GM12864 (cell line): ENCODE results near the gene GPR161.

Experiments
- DNase-seq: peaks from one replicate; pipeline ENCODE4 v3.0.0-alpha.2; 2011; ENCODE audit warnings: low read depth
- H3K4me3 ChIP-seq: 2 replicates; pipeline ENCODE4 v1.5.1; 2011; ENCODE audit warnings: mild to moderate bottlenecking, low read depth, low read length, control low read depth
- TF ChIP-seq, protein P1 (sequence below): IDR thresholded peaks from 2 replicates; pipeline ENCODE4 v1.5.1; 2011; ENCODE audit warnings: low read depth, mild to moderate bottlenecking, moderate library complexity, low read length, control low read depth, inconsistent platforms; ENCODE audit errors: missing control alignments

Gene GPR161

DNA sequence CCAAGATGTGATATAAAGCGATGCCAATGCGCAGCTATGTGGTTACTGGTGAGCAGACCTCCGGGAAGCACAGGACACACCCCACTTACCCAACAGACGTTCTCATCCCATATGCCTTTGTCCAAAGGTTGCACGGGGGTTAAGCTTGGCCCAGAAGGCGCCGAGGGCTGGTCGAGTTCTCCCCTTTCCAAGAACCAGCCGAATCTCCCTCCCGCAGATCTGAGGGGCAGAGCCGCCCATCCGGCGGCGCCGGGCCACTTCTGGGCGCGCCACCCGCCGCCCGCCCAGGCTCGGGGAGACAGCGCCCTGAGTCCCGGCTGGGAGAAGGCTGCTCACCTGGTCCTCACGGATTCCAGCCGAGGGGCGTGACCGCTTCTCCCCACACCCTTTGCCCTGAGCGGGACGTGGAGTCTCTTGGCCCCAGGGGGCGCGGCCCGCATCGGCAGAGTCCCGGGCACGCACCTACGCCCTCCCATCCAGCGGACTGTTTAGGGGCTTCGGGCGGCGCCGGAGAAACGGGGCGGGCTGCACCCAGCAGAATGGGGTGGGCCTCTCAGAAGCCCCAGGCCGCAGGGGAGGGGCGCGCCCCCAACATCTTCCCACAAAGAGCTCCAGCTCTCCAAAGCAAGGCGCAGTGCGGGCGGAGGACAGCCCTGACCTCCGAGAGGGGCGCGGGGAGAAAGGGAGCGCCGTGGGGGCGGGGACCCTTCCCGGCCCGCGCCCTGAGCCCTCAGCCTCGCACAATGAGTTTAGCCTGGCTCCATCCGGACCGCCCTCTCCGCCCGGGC is 615 bp downstream of the GPR161 start:
- TF ChIP-seq, protein P1, sequence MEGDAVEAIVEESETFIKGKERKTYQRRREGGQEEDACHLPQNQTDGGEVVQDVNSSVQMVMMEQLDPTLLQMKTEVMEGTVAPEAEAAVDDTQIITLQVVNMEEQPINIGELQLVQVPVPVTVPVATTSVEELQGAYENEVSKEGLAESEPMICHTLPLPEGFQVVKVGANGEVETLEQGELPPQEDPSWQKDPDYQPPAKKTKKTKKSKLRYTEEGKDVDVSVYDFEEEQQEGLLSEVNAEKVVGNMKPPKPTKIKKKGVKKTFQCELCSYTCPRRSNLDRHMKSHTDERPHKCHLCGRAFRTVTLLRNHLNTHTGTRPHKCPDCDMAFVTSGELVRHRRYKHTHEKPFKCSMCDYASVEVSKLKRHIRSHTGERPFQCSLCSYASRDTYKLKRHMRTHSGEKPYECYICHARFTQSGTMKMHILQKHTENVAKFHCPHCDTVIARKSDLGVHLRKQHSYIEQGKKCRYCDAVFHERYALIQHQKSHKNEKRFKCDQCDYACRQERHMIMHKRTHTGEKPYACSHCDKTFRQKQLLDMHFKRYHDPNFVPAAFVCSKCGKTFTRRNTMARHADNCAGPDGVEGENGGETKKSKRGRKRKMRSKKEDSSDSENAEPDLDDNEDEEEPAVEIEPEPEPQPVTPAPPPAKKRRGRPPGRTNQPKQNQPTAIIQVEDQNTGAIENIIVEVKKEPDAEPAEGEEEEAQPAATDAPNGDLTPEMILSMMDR: peak; percentile 6
- peak overlapping the region; percentile 64 for H3K4me3 ChIP-seq
- DNase-seq: no peak

DNA sequence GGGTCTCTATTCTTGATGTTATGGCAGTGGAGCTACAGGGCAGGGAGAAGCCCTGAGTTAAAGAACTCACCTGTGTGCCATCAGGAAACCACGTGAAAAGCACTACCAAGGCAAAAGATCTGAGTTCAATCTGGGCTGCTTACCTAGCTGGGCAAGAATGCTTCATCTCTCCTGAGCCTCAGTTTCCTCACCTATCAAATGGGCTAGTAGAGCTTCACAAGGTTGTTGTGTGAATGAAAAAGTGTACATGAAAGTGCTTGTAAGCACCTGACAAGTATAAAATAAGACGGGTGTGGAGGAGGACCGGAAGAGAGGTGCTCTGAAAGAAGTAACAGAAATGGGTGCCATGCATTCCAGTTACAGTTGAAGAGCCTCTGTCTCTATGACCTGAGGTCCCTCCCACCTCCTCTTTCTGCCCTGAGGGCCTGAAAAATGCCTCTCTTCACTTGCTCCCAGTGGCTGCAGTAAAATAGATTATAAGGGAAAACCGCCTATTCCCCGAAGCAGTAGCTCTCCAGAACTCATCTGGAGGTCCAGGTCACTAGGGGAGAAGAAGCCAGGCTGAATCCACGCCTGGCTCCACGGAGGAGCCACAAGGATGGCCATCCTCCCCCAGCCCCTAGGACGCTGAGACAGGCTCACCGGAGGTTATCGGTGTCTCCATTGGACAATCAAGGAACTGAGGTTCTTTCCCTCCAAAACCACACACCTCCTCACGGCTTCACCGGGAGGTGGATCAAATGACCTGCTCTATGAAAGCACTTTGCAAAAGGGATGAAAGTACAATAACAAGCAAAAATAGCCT is 1.4 kb downstream of the GPR161 start:
- TF ChIP-seq, protein P1: no peak
- H3K4me3 ChIP-seq: peak overlapping the region; percentile 64
- DNase-seq: no peak

DNA sequence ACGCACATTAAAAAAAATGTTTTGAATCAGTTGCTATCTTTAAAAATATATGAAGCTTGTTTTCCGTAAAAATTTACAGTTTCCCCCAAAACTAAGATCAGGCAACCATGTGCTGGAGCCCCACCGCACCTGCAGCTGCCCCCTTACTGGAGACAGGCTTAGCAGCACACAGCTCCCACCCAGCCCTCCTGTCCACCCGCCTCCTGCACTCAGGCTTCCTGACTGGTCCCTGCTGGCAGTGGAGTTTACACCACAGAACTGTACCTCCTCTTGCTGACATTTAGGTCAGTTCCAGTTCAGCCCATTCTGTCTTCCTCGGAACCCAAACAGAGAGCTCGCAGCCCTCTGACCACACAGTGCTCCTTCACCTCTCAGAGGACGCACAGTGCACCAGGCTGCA is 2.1 kb downstream of the GPR161 start:
- TF ChIP-seq, protein P1: no peak
- DNase-seq: no peak
- H3K4me3 ChIP-seq: no peak overlapping the region

DNA sequence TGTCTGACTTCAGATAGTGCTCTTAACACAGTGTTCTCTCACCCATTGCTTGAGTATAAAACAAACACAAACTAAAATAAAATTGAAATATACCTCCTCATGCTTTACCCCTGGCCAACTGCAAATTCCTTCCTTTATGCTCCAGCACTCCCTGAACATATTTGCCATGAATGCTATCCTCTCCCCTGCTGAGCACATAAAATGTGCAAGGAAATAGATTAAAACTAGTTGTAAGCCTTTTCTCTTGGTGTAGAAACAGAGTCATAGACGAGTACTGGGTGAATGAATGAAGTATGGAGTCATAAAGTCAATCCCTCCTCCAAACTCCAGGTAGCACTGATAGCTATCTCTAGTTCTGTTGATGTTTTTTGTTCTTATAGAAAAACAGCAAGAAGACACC is 2.6 kb downstream of the GPR161 start:
- no peak overlapping the region for H3K4me3 ChIP-seq
- no peak for DNase-seq
- TF ChIP-seq, protein P1: no peak

DNA sequence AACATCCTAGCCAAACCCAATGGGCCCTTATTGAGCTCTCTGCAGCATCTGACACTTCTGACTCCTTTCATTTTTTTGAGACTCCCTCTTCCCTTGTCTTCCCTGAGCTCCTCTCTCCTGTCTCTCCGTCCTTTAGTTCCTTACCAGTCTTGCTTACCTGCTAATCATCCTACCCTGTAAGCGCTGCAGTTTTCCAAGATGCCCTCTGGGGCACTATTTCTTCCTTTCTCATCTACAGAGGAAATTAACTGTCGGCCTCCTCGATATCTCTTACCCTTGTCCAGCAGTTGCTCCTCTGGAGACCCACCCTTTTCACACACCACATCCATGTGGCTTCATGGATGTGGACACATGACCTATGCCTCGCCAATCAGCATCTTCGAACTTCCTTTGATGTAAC is 6.8 kb downstream of the GPR161 start:
- no peak for DNase-seq
- H3K4me3 ChIP-seq: no peak overlapping the region
- TF ChIP-seq, protein P1: no peak

DNA sequence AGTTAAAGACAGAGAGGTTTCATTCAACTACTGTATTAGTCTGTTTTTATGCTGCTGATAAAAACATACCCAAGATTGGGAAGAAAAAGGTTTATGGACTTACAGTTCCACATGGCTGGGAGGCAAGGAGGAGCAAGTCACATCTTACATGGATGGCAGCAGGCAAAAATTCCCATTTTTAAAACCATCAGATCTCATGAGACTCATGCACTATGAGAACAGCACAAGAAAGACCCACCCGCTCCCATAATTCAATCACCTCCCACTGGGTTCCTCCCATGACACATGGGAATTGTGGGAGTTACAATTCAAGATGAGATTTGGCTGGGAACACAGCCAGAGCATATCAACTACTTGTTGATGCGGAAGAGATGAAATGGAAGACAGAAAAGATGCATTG is 9.2 kb downstream of the GPR161 start:
- DNase-seq: no peak
- TF ChIP-seq, protein P1: no peak

More for the DNA sequence above, 9.2 kb downstream of the GPR161 start:
- H3K4me3 ChIP-seq: no peak overlapping the region
